H4 (cell line): Measurements from ENCODE around the gene TAF1. TPM values are rescaled to one million over a fixed set of nuclear protein-coding genes. Genes with fewer than 3 reads are reported as not detected.
"Not testable (repeated sequence)": the region's sequence is repeated elsewhere in the genome, so short reads cannot be mapped to it uniquely, and the experiment has no call there.

Experiments
- DNase-seq: peaks from one replicate; pipeline ENCODE4 v3.0.0-alpha.2; 2015; ENCODE audit warnings: low spot score
- total RNA-seq: library from RNA; depleted of rRNA; stranded (reverse); fragments of >200 nt; shearing (Covaris generic); gene quantifications from 2 replicates; pipeline ENCODE4 v1.2.3, GENCODE V29; 2014

Gene TAF1
- total RNA-seq, 1 experiment from 2014 or later, result 9.2 TPM

DNA sequence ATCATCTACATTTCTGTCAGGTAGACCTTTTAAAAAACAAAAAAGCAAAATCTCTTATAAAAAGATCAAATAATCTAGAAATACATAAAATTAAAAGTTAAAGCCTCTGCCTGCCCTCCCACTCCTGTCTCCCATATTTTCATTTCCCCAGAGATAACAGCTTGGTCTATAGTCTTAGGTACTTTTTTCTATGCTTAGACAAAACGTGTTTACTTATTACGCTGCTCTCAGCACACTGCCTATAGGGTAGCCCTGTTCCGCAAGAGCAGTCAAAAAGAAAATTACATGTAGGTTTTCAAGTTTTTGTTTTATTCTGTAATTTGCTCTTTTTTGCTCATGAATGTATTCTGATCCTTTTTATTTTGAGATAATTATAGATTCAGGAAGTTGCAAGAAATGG lies 73.3 kb downstream of the TAF1 start:
- DNase-seq, result no peak

DNA sequence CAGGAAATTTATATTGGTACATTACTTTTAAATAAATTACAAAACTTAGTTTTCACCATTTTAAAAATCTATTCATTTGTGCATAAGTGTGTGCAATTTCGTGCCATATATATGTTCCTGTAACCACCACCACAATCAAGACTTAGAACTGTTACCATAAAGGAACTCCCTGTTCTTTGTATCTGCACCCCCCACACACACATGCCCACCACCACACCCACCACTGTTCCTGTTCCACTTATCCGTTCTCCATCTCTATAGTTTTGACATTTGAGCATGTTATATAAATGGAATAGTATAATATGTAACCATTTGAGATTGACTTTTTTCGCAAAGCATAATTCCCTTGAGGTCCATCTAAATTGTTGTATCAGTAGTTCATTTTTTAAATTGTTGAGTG lies 73.7 kb downstream of the TAF1 start:
- DNase-seq, result no peak

- DNase-seq, result no peak
These were observed 74.2 kb downstream of the TAF1 start for GRCh38 chrX:71440401-71440800.

GRCh38 chrX:71441809-71442208 lies 75.7 kb downstream of the TAF1 start:
- not testable (repeated sequence) for DNase-seq

DNA sequence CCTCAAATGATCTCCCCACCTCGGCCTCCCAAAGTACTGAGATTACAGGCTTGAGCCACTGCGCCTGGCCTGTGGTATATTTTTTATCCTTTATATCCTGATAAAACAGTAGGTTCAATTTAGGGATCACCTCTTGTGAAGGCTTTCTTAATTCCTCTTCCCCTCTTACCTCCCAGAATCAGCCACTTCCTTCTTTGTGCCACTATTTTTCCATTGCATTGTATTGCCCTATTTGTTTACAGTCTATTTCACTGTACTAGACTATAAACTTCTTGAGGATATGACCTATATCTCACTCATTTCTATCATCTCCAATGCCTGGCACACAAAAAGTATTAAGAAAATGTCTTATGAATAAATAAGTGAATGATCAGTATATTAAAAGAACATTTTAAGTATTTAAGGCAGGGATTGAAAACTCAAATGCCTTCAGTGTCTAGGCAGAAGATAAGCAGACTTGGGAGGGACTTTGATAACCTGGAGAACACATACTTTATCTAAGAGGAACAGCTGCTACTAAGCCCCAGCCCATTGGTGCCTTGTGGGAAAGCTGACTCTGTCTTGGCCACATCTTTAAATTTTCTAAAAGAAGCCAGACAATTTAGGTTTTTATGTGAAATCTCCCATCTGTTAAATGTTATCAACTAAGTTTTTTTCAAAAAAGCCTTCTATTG lies 84.4 kb downstream of the TAF1 start:
- no peak for DNase-seq

DNA sequence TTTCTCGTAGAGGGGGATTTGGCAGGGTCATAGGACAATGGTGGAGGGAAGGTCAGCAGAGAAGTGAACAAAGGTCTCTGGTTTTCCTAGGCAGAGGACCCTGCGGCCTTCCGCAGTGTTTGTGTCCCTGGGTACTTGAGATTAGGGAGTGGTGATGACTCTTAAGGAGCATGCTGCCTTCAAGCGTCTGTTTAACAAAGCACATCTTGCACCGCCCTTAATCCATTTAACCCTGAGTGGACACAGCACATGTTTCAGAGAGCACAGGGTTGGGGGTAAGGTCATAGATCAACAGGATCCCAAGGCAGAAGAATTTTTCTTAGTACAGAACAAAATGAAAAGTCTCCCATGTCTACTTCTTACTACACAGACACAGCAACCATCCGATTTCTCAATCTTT lies 85.4 kb downstream of the TAF1 start:
- DNase-seq, result not testable (repeated sequence)

- DNase-seq, result no peak
These were observed 86.9 kb downstream of the TAF1 start for GRCh38 chrX:71453056-71453455.

- no peak for DNase-seq
These were observed 88.1 kb downstream of the TAF1 start for GRCh38 chrX:71454222-71454621.

- no peak for DNase-seq
These were observed 92.7 kb downstream of the TAF1 start for GRCh38 chrX:71458866-71459265.

DNA sequence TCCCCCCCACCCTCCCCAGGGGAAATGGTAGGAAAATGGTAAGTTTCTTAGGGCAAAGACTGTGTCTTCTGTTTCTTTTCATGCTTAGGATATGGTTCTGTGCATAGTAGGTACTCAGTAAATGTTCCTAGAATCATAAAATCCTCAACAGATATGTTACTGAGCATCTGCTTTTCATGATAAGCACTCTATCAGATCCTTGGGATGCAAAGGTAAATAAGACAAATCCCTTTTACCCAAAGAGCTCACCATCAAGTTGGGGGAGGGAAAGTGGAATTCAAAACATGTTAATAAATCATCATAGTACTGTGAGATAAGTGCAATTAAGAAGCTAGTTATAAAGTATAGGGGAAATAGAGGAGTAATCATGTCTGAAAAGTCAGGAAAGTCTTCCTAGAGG lies 98.8 kb downstream of the TAF1 start:
- no peak for DNase-seq

GRCh38 chrX:71466979-71467523 lies 100.9 kb downstream of the TAF1 start:
- no peak for DNase-seq

DNA sequence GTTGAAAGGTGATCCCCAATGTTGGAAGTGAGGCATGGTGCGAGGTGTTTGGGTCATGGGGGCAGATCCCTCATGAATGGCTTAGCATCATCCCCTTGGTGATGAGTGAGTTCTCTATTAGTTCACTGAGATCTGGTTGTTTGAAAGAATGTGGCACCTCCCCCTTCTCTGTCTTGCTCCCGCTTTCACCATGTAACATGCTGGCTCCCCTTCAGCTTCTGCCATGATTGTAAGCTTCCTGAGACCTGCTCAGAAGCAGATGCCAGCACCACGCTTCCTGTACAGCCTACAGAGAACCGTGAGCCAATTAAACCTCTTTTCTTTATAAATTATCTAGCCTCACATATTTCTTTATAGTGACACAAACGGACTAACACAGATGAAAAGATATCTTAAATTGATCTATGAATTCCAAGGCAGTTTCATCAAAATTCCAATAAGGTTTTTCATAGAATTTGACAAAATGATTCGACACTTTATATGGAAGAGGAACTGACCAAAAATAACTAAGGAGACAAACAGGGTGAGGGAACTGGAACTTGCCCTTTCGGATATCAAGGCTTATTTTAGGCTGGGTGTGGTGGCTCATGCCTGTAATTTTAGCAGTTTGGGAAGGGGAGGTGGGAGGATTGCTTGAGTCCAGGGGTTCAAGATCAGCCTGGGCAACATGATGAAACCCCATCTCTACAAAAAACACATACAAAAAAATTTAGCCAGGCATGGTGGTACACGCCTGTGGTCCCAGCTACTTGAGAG lies 109.8 kb downstream of the TAF1 start:
- DNase-seq, result no peak

DNA sequence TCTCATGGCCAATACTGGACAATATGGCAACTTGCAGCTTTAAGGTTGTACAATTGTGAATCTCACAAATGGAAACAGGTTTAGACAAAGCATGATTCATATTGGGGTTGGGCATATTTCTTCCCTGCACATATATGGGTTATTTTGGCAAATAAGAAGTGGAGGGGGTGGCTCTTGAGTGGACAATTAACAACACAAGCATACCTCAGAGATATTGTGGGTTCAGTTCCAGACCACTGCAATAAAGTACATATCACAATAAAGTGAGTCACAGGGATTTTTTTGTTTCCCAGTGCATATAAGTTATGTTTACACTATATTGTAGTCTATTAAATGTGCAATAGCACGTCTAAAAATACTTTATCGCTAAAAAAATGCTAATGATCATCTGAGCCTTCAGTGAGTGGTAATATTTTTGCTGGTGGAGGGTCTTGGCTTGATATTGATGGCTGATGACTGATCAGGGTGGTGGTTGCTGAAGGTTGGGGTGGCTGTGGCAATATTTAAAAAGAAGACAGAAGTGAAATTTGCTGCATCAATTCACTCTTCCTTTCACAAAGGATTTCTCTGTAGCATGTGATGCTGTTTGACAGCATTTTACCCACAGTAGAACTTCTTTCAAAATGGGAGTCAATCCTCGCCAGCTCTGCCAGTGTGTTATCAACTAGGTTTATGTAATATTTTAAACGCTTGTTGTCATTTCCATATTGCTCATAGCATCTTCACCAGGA lies 116.2 kb downstream of the TAF1 start:
- DNase-seq, result no peak

DNA sequence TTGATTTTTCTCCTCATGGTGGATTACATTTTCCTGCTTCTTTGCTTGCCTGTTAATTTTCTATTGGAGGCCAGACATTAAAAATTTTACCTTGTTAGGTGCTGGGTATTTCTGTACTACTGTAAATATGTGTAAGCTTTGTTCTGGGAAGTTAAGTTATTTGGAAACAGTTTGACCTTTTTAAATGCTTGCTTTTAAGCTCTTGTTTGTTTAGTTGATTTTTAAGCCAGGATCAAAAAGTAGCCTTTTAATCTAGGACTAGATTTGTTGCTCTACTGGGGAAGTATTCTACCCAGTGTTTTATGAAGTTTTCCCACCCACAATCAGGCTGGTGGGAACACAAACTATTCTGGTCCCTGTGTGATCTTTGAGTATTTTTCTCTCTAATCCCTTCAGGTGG lies 121.7 kb downstream of the TAF1 start:
- DNase-seq, result no peak

GRCh38 chrX:71489540-71489939 lies 123.4 kb downstream of the TAF1 start:
- no peak for DNase-seq

GRCh38 chrX:71492231-71493065 lies 126.3 kb downstream of the TAF1 start:
- DNase-seq, result no peak

GRCh38 chrX:71493111-71493613 lies 127.0 kb downstream of the TAF1 start:
- no peak for DNase-seq

DNA sequence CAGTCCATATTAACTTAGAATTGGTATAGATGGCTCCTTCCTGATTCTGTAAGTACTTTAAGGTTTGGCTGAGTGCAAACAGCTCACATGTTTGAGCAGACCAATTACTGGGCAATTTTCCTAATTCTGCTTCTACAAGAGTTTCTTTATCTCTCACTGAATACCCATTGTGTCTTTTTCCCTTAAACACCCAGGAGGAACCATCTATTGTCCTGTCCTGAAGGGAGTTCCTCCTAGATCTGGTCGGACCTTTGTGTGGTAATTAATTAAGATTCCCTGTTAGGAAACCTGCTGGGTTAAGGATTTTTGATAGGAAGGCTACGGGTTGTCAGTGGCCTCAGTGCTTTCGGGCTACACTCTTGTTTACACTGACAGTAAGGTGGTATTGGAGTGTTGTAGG lies 129.8 kb downstream of the TAF1 start:
- not testable (repeated sequence) for DNase-seq

DNA sequence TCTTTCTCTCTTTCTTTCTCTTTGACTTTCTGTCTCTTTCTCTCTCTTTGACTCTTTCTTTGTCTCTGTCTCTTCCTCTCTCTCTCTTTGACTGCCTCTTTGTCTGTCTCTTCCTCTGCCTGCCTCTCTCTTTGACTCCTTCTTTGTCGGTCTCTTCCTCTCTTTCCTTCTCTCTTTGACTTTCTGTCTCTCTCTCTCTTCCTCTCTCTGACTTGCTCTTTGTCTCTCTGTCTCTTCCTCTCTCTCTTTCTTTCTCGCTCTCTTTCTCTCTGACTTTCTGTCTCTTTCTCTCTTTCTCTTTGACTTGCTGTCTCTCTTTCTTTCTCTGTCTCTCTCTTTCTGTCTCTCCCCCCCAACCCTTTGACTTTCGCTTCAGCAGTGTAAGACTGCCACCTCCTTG lies 130.3 kb downstream of the TAF1 start:
- DNase-seq, result no peak

GRCh38 chrX:71502080-71502479 lies 135.9 kb downstream of the TAF1 start:
- DNase-seq, result not testable (repeated sequence)

GRCh38 chrX:71504346-71504745 lies 138.2 kb downstream of the TAF1 start:
- DNase-seq, result no peak
